Memory B cell (primary cell): Measurements from ENCODE around the gene AGPAT2.
"Not testable (repeated sequence)": the region's sequence is repeated elsewhere in the genome, so short reads cannot be mapped to it uniquely, and the experiment has no call there.

Source experiments
- ATAC-seq: fragments of 150-1000 bp; cut with Tn5 transposase; 2 replicates; pipeline ENCODE4 v1.10.0; 2021; ENCODE audit warnings: low read depth, mild to moderate bottlenecking, moderate library complexity
- DNase-seq, 2 donors: peaks; one replicate each; pipeline ENCODE4 v3.0.0; 2022; ENCODE audit warnings: low spot score in 2 of 2
- H3K27ac Mint-ChIP-seq: one replicate; pipeline ENCODE4 v1.8.0; 2022; ENCODE audit warnings: mild to moderate bottlenecking, moderate library complexity, mixed read lengths
- H3K27me3 Mint-ChIP-seq: one replicate; pipeline ENCODE4 v1.8.0; 2022; ENCODE audit warnings: mixed read lengths
- H3K36me3 Mint-ChIP-seq: one replicate; pipeline ENCODE4 v1.8.0; 2022; ENCODE audit warnings: mild to moderate bottlenecking, mixed read lengths
- H3K4me1 Mint-ChIP-seq: one replicate; pipeline ENCODE4 v1.8.0; 2022; ENCODE audit warnings: mixed read lengths
- H3K4me3 Mint-ChIP-seq: one replicate; pipeline ENCODE4 v1.8.0; 2022; ENCODE audit warnings: mild to moderate bottlenecking, moderate library complexity, mixed read lengths
- H3K9me3 Mint-ChIP-seq: one replicate; pipeline ENCODE4 v1.8.0; 2022; ENCODE audit warnings: mixed read lengths

Gene AGPAT2

DNA sequence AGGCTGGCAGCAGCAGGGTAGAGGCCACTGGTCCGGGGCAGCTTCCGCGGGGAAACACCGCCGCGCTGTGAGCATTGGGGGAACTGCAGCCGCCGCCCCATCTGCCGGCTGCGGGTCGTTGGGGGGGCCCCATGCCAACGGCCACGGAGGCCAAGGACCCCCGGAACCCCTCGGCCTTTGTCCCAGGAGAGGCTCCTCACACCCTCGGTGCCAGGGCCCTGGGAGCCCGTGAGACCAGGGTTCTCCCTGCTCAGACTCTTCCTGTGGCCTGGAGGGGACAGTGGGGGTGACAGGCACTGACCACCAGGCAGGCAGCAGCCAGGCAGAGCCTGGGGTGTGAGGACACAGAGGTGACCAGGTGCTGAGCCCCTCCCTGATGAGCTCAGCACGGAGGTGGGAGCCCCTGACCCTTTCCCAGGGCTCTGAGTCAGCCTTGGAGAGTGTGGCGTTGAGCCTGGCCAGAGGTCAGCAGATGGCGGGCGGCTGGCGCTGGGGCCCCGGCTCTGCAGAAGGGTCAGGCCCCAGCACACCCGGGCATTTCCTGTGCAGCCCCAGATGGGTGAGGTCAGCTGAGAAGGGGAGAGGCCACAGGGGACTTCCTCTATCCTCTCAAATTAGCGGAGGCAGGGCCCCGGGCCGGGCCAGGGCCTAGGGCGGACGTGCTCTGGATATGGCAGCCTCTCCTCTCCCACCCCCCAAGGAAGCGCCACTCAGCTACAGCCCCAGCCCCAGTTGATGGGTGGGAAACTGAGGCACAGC, 42.5 kb downstream of the AGPAT2 start:
- ATAC-seq (peak; percentile 98), DNase-seq (peak; percentile 74 to 84)
- H3K27ac Mint-ChIP-seq, result no peak overlapping the region
- H3K4me1 Mint-ChIP-seq, result peaks cover 6% of the 10 kb centered on the region
- peaks cover 9% of the 10 kb centered on the region for H3K27me3 Mint-ChIP-seq
- no peak overlapping the region for H3K4me3 Mint-ChIP-seq
- H3K36me3 Mint-ChIP-seq, result no peaks in the 10 kb centered on the region
- H3K9me3 Mint-ChIP-seq, result no peaks in the 10 kb centered on the region

DNA sequence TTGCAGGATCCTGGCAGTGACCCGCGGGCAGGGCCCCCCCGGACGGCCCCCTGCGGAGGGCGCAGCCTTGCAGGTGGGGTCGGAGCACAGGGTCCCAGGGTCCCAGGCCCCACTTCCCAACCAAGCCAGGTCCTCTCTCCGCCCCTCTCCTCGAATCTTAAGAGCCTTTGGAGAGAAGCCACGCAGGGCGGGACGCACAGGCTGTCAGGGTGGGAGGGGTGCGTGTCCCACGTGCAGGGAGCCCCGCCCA, 43.0 kb downstream of the AGPAT2 start:
- Mint-ChIP-seq H3K36me3 (no peaks in the 10 kb centered on the region), H3K9me3 (no peaks in the 10 kb centered on the region), H3K4me1 (peaks cover 6% of the 10 kb centered on the region), H3K4me3 (no peak overlapping the region), H3K27me3 (peaks cover 9% of the 10 kb centered on the region), H3K27ac (no peak overlapping the region)
- ATAC-seq, result no peak
- no peak for DNase-seq

DNA sequence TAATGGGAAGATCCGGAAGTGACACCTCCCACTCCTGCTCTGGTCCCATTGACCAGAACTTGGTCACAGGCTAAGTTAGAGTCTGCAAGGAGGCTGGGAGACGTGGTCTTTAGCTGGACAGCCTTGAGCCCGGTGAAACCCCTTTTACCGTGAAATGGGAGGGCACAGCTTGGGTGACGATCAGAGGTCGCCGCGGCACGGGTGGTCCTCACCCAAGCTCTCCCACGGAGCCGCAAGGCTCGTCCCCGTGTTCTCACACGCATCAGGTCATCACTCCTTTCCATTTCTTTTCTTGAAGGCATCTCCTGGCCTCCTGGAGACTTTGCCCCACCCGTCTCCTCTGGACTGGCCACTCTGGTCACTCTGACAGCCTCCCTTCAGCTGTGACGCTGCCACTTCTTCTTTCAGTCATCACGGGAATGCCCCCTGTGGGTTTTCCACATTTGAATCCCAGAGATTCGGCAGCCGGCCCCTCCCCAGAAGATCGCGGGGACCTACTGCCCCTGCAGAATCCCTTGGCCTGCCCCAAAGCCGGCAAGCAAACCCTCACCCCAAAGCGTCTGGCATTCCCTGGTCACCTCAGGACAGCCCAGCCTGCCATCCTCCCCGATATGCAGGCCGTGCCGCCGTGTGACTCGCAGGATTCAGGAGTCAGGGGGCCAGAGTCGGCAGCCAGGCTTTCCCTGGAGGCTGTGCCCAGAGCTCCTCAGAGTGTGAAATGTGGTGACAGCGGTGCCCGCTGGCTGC, 43.5 kb downstream of the AGPAT2 start:
- no peak for ATAC-seq
- Mint-ChIP-seq H3K4me1 (peaks cover 6% of the 10 kb centered on the region), H3K27me3 (peaks cover 9% of the 10 kb centered on the region), H3K27ac (no peak overlapping the region), H3K36me3 (no peaks in the 10 kb centered on the region), H3K9me3 (no peaks in the 10 kb centered on the region), H3K4me3 (no peak overlapping the region)
- DNase-seq, result no peak

DNA sequence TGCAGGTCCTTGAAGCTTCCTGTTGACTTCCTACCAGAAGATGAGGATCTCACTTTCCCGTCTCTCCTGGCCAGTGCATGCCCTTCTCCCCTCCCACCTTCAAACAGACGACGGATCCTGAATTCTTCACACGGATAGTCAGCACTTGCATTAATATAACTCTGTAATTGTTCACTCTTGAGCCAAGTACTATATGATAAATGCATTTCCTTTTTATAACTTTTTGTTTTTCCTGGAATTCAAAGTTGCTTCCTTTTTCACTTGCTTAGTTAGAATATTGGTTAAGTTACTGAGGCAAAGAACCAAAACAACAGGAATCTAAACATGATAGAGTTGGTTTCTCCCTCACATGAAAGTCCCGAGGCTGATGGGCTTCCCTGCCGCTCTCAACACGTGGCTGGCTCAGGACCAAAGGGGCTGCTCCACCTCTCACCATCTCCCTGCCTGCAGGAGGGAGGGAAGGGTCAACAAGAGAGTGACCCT, 44.8 kb downstream of the AGPAT2 start:
- peaks cover 6% of the 10 kb centered on the region for H3K4me1 Mint-ChIP-seq
- DNase-seq (no peak), ATAC-seq (no peak)
- no peak overlapping the region for H3K27ac Mint-ChIP-seq
- H3K4me3 Mint-ChIP-seq, result no peak overlapping the region
- no peaks in the 10 kb centered on the region for H3K36me3 Mint-ChIP-seq
- H3K9me3 Mint-ChIP-seq, result no peaks in the 10 kb centered on the region
- peaks cover 9% of the 10 kb centered on the region for H3K27me3 Mint-ChIP-seq

DNA sequence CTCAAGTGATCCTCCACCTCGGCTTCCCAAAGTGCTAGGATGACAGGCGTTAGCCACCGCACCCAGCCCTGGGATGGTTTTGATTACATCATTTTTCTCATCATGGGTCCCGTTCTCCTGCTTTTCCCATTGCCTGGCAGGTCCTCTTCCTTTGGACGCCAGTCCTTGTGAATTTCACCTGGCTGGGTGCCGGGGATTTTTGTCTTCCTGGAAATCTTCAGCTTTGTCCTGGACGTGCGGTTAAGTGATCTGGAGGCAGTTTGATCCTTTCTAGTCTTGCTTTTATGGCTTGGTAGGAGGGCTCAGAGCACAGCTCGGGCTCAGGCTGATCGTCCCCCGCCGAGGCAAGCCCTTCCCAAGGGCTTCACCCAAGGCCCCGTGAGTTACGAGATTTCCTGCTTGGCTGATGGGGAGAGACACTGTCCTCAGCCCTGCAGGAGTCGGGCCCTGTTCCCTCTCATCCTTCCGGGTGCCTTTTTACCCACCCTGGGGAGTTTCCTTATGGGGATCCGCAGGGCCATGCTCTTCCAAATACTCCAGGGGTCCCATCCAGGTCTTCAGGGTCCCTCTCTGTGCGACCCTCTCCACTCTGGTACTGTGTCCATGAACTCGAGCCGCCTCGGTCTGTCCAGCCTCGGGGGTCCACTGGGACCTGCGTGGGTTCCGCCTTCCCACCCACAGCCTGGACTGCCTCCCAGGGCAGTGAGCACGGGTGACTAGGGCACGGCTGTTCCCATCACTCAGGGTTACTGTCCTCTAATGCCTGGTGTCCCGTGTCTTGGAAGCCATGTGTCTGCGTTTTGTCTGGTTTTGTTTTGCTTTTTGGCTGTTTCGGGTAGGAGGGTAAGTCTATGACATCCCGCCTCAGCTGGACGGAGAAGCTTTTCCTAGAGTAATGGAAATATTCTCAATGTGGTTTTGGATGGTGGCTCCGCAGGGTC, 46.8 kb downstream of the AGPAT2 start:
- H3K36me3 Mint-ChIP-seq, result no peaks in the 10 kb centered on the region
- H3K27me3 Mint-ChIP-seq, result peaks cover 3% of the 10 kb centered on the region
- no peak overlapping the region for H3K4me3 Mint-ChIP-seq
- peaks cover 3% of the 10 kb centered on the region for H3K4me1 Mint-ChIP-seq
- H3K9me3 Mint-ChIP-seq, result no peaks in the 10 kb centered on the region
- DNase-seq (no peak), ATAC-seq (no peak)
- H3K27ac Mint-ChIP-seq, result no peak overlapping the region

DNA sequence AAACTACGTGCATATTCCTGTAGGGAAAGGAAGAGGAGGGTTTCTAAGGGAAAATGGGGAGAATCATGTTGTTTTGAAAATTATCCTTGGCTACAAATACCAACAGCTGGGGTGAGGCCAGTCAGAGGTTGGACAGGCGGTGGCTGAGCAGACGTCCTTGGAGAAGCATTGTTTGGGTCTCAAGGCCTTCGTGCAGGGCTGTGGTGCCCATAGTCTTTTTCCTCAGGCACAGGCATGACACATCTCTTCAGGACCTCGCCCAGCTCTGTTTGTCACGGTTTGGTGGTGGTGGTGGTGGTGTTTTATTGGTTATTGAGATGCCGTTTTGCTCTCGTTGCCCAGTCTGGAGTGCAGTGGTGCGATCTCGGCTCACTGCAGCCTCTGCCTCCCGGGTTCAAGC, 52.4 kb downstream of the AGPAT2 start:
- DNase-seq (no peak), ATAC-seq (no peak)
- Mint-ChIP-seq H3K4me3 (no peak overlapping the region), H3K36me3 (no peaks in the 10 kb centered on the region), H3K9me3 (no peaks in the 10 kb centered on the region), H3K4me1 (no peaks in the 10 kb centered on the region), H3K27ac (no peak overlapping the region), H3K27me3 (peaks cover 5% of the 10 kb centered on the region)

DNA sequence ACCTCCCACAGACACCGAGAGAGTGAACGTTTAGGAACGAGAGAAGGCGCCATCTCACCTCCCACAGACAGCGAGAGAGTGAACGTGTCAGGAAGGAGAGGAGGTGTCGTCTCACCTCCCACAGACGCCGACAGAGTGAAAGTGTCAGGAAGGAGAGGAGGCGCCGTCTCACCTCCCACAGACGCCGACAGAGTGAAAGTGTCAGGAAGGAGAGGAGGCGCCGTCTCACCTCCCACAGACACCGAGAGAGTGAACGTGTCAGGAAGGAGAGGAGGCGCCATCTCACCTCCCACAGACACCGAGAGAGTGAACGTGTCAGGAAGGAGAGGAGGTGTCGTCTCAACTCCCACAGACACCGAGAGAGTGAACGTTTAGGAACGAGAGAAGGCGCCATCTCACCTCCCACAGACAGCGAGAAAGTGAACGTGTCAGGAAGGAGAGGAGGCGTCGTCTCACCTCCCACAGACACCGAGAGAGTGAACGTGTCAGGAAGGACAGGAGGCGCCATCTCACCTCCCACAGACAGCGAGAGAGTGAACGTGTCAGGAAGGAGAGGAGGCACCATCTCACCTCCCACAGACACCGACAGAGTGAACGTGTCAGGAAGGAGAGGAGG, 54.7 kb downstream of the AGPAT2 start:
- not testable (repeated sequence) for H3K4me3 Mint-ChIP-seq, H3K36me3 Mint-ChIP-seq, H3K4me1 Mint-ChIP-seq, ATAC-seq, DNase-seq, H3K9me3 Mint-ChIP-seq, H3K27ac Mint-ChIP-seq
- H3K27me3 Mint-ChIP-seq, result peaks cover 11% of the 10 kb centered on the region

DNA sequence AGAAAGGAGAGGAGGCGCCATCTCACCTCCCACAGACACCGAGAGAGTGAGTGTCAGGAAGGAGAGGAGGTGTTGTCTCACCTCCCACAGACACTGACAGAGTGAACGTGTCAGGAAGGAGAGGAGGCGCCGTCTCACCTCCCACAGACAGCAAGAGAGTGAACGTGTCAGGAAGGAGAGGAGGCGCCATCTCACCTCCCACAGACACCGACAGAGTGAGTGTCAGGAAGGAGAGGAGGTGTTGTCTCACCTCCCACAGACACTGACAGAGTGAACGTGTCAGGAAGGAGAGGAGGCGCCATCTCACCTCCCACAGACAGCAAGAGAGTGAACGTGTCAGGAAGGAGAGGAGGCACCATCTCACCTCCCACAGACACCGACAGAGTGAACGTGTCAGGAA, 55.2 kb downstream of the AGPAT2 start:
- not testable (repeated sequence) for H3K9me3 Mint-ChIP-seq, H3K27ac Mint-ChIP-seq, ATAC-seq, H3K36me3 Mint-ChIP-seq, H3K4me3 Mint-ChIP-seq, H3K4me1 Mint-ChIP-seq
- H3K27me3 Mint-ChIP-seq, result peaks cover 14% of the 10 kb centered on the region
- peak in 1 of 2 donors; percentile 10 for DNase-seq

DNA sequence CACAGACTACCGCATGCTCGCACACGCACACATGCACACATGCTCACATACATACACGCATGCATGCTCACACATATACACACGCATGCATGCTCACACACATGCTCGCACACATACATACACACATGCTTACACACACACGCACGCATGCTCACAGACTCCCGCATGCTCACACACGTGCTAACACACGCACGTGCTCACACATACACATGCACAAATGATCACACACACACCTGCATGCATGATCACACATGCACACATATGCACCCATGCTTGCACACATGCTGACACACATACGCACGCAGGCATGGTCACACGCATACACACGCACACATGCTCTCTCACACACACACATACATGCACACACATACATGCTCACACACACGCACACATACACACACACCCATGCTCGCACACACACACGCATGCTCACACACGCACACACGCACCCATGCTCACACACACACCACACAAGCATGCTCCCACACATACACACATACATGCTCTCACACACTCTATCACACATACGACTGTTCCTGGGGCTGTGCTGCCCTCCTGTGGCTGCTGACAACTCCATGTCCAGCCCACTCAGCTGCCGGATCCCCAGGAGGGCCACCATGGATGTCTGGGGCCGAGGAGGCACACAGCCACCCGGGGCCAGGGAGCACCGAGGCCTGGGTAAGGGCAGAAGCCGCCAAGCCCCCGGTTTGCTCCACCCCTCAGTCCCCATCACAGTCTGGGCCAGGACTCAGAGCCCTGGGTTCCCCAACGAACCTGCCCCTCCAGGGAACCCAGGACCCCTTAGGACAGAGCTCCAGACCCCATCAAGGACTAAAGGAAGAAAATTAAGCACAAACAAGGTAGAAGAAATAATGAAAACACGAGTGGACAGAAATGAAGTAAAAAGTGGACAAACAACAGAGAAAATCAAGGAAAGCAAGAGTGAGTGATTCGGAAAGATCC, 55.9 kb downstream of the AGPAT2 start:
- Mint-ChIP-seq H3K4me1 (peaks cover 3% of the 10 kb centered on the region), H3K27ac (no peak overlapping the region), H3K9me3 (no peaks in the 10 kb centered on the region), H3K27me3 (peaks cover 14% of the 10 kb centered on the region), H3K36me3 (no peaks in the 10 kb centered on the region), H3K4me3 (no peak overlapping the region)
- DNase-seq (peak; percentile 76 to 78), ATAC-seq (peak; percentile 92)

DNA sequence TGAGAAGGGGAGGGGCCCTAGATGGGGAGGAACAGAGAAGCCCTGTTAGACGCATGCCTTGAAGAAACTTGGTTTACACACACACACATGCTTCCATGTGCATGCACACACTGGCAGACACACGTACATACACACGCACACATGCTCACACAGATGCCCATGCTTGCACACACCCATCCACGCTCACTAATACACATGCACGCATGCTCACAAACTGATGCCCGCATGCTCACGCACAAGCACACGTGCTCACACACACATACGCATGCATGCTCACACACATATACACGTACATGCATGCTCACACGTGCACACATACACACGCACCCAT, 56.6 kb downstream of the AGPAT2 start:
- DNase-seq, result no peak
- H3K4me1 Mint-ChIP-seq, result peaks cover 3% of the 10 kb centered on the region
- H3K27me3 Mint-ChIP-seq, result peaks cover 15% of the 10 kb centered on the region
- no peak for ATAC-seq
- no peak overlapping the region for H3K27ac Mint-ChIP-seq
- H3K9me3 Mint-ChIP-seq, result no peaks in the 10 kb centered on the region
- H3K36me3 Mint-ChIP-seq, result no peaks in the 10 kb centered on the region
- H3K4me3 Mint-ChIP-seq, result no peak overlapping the region

DNA sequence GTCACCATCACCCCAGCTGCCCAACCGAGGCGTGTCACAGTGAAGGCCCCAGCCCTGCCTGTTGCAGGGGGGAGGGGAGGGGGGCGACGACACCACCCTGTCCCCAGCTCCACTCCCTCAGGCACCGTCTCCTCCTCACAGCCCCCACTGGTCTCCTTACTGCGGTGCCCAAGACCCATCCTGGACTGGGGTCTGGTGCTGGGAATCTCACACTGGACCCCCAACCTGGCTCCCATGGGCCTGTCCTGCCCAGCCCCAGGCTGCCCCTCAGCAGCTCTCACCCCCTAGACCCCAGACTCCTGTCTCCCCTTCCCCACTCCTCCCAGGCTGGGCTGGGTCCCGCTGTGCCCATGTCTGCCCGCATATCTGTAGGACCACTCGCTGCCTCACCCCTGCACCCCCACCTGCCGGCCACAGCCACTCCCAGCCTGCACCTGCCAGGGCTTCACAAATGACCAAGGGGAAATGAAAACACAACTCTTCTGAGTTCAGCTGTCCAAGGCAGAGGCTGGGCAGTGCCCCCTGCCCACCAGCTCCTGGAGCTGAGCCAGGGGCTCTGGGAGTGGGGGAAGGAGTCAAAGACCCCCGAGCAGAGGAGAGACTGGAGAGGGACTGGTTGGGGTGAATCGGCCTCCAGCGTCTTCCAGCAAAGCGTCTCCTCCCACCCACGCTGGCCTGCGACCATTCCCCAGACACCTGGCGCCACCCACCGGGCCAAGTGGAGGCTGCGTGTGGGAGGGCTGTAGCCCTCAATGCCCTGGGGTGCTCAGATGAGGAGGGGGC, 57.2 kb downstream of the AGPAT2 start:
- Mint-ChIP-seq H3K9me3 (no peaks in the 10 kb centered on the region), H3K36me3 (no peaks in the 10 kb centered on the region), H3K4me3 (no peak overlapping the region), H3K27me3 (peaks cover 17% of the 10 kb centered on the region), H3K27ac (no peak overlapping the region), H3K4me1 (peaks cover 9% of the 10 kb centered on the region)
- peak; percentile 60 to 64 for DNase-seq
- peak; percentile 71 for ATAC-seq

DNA sequence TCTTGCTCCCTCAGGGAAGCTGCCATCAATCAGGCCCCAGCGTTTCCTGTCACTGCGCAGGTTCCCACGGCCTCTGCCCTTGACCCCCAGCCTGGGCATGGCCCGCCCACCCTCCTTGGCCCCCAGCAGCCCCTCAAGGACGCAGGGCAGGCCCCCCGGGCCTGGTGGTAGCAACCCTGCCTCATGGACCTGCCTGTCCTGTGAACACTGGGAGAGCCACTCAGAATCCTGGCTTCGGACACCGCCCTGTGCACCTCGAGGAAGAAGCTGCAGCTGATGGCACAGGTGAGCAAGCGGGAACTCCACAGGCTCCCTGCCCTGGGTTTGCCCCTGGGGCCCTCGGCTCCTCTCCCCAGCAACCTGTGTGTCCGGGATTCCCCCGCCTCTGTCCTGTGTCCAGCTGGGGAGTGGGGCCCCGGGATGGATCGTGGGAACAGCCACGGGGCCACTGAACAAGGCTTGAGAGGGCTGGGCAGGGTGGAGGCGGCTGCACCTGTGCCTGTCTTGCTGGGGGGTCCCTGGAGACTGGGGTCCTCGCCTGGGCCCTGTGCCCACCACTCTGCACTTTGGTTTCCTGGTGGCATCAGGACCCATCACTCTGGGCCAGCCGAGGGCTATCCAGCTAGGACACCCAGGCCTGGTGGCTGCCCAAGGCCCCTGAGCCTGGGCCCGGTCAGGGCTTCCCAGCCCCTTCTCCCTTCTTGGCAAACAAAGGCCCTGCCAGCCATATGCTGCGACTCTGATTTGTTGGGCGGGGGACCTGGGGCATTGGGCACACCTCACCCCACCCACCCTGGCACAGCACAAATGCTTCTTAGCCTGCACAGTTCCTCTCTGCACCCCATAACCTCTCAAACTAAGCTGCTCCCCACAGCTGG, 58.0 kb downstream of the AGPAT2 start:
- Mint-ChIP-seq H3K9me3 (no peaks in the 10 kb centered on the region), H3K27ac (no peak overlapping the region), H3K4me3 (no peak overlapping the region), H3K4me1 (peaks cover 9% of the 10 kb centered on the region), H3K27me3 (peaks cover 15% of the 10 kb centered on the region), H3K36me3 (no peaks in the 10 kb centered on the region)
- peak in 1 of 2 donors; percentile 16 for DNase-seq
- no peak for ATAC-seq
